ENCODE data around the gene SLC38A1.
"Not testable (repeated sequence)": the region's sequence is repeated elsewhere in the genome, so short reads cannot be mapped to it uniquely, and the experiment has no call there.

The SLC38A1 gene

GRCh38 chr12:46268583-46269428, at the start of gene SLC38A1:
Gene SLC38A1 (minus strand): TSS chr12:46269043. CDS start chr12:46239800, 29,243 bp downstream.
- peak; percentile 62 to 75 for DNase-seq (ENCODE audit: low read depth in 2 of 2, low spot score in 1 of 2)

- no peak for DNase-seq (ENCODE audit: low read depth in 2 of 2, low spot score in 1 of 2)
These were observed 49.2 kb upstream of the SLC38A1 start for GRCh38 chr12:46318037-46318436.

- no peak for DNase-seq (ENCODE audit: low read depth in 2 of 2, low spot score in 1 of 2)
These were observed 35.2 kb upstream of the SLC38A1 start for GRCh38 chr12:46304070-46304469.

GRCh38 chr12:46303039-46303666, 34.3 kb upstream of the SLC38A1 start:
- peak; percentile 13 to 31 for DNase-seq (ENCODE audit: low read depth in 2 of 2, low spot score in 1 of 2)

GRCh38 chr12:46300910-46301309, 32.1 kb upstream of the SLC38A1 start:
- no peak for DNase-seq (ENCODE audit: low read depth in 2 of 2, low spot score in 1 of 2)

GRCh38 chr12:46299851-46300250, 31.0 kb upstream of the SLC38A1 start:
- DNase-seq (ENCODE audit: low read depth in 2 of 2, low spot score in 1 of 2): no peak

- DNase-seq (ENCODE audit: low read depth in 2 of 2, low spot score in 1 of 2): no peak
These were observed 29.4 kb upstream of the SLC38A1 start for GRCh38 chr12:46298261-46298660.

- DNase-seq (ENCODE audit: low read depth in 2 of 2, low spot score in 1 of 2): no peak
These were observed 28.0 kb upstream of the SLC38A1 start for GRCh38 chr12:46296822-46297221.

GRCh38 chr12:46292754-46293402, 24.0 kb upstream of the SLC38A1 start:
- no peak for DNase-seq (ENCODE audit: low read depth in 2 of 2, low spot score in 1 of 2)

GRCh38 chr12:46291953-46292352, 23.1 kb upstream of the SLC38A1 start:
- not testable (repeated sequence) for DNase-seq (ENCODE audit: low read depth in 2 of 2, low spot score in 1 of 2)

GRCh38 chr12:46285177-46285576, 16.3 kb upstream of the SLC38A1 start:
- not testable (repeated sequence) for DNase-seq (ENCODE audit: low read depth in 2 of 2, low spot score in 1 of 2)

- no peak for DNase-seq (ENCODE audit: low read depth in 2 of 2, low spot score in 1 of 2)
These were observed 14.0 kb upstream of the SLC38A1 start for GRCh38 chr12:46282829-46283228.

- no peak for DNase-seq (ENCODE audit: low read depth in 2 of 2, low spot score in 1 of 2)
These were observed 7.9 kb upstream of the SLC38A1 start for GRCh38 chr12:46276756-46277155.

- no peak for DNase-seq (ENCODE audit: low read depth in 2 of 2, low spot score in 1 of 2)
These were observed 3.0 kb upstream of the SLC38A1 start for GRCh38 chr12:46271863-46272262.

GRCh38 chr12:46269429-46270241, 792 bp upstream of the SLC38A1 start:
- peak; percentile 47 to 50 for DNase-seq (ENCODE audit: low read depth in 2 of 2, low spot score in 1 of 2)

GRCh38 chr12:46267825-46268582, 839 bp downstream of the SLC38A1 start:
- peak in 1 of 2 donors; percentile 16 for DNase-seq (ENCODE audit: low read depth in 2 of 2, low spot score in 1 of 2)

- DNase-seq (ENCODE audit: low read depth in 2 of 2, low spot score in 1 of 2): peak in 1 of 2 donors; percentile 12
These were observed 1.3 kb downstream of the SLC38A1 start for GRCh38 chr12:46267575-46267824.

- peak; percentile 35 to 36 for DNase-seq (ENCODE audit: low read depth in 2 of 2, low spot score in 1 of 2)
These were observed 1.8 kb downstream of the SLC38A1 start for GRCh38 chr12:46266869-46267574.

- peak; percentile 19 to 24 for DNase-seq (ENCODE audit: low read depth in 2 of 2, low spot score in 1 of 2)
These were observed 2.5 kb downstream of the SLC38A1 start for GRCh38 chr12:46266382-46266791.

- no peak for DNase-seq (ENCODE audit: low read depth in 2 of 2, low spot score in 1 of 2)
These were observed 3.1 kb downstream of the SLC38A1 start for GRCh38 chr12:46265734-46266133.
